AG08396 (cell line): Measurements from ENCODE around the gene EPHB4.
"Not testable (repeated sequence)": the region's sequence is repeated elsewhere in the genome, so short reads cannot be mapped to it uniquely, and the experiment has no call there.

Experiments
- DNase-seq: peaks from one replicate; pipeline ENCODE4 v3.0.0; 2012; ENCODE audit warnings: low spot score, mixed read lengths

The EPHB4 gene

GRCh38 chr7:100827330-100828226, at the start of gene EPHB4:
TSS of gene EPHB4 (minus strand) at chr7:100827523. CDS start at chr7:100827030, 493 bp downstream.
- peak; percentile 87 for DNase-seq

GRCh38 chr7:100875356-100875751, 48.0 kb upstream of the EPHB4 start:
- DNase-seq: no peak

GRCh38 chr7:100874577-100875355, 47.4 kb upstream of the EPHB4 start, which contains the start of gene SRRT:
TSS of gene SRRT (plus strand) at chr7:100875103. CDS start at chr7:100875591, 488 bp downstream.
- DNase-seq: peak; percentile 99

GRCh38 chr7:100874300-100874576, 46.9 kb upstream of the EPHB4 start:
- no peak for DNase-seq

- DNase-seq: no peak
Observed at GRCh38 chr7:100873599-100874299, 46.4 kb upstream of the EPHB4 start.

- no peak for DNase-seq
Observed at GRCh38 chr7:100867776-100868485, 40.6 kb upstream of the EPHB4 start.

GRCh38 chr7:100867040-100867775, 39.9 kb upstream of the EPHB4 start, which contains the start of gene TRIP6:
TSS of gene TRIP6 (plus strand) at chr7:100867387. CDS start at chr7:100867498, 111 bp downstream.
- peak; percentile 98 for DNase-seq

GRCh38 chr7:100866729-100867039, 39.4 kb upstream of the EPHB4 start:
- DNase-seq: no peak

GRCh38 chr7:100865938-100866728, 38.8 kb upstream of the EPHB4 start:
- no peak for DNase-seq

- DNase-seq: no peak
Observed at GRCh38 chr7:100865372-100865911, 38.1 kb upstream of the EPHB4 start.

- no peak for DNase-seq
Observed at GRCh38 chr7:100864263-100864845, 37.0 kb upstream of the EPHB4 start.

- DNase-seq: no peak
Observed at GRCh38 chr7:100863406-100863950, 36.2 kb upstream of the EPHB4 start.

GRCh38 chr7:100861616-100861985, 34.3 kb upstream of the EPHB4 start:
- DNase-seq: no peak

- DNase-seq: no peak
Observed at GRCh38 chr7:100860702-100861615, 33.6 kb upstream of the EPHB4 start.

- peak; percentile 2 for DNase-seq
Observed at GRCh38 chr7:100859856-100860255, 32.5 kb upstream of the EPHB4 start.

- peak; percentile 2 for DNase-seq
Observed at GRCh38 chr7:100856871-100857282, 29.6 kb upstream of the EPHB4 start.

- peak; percentile 0 for DNase-seq
Observed at GRCh38 chr7:100855515-100855914, 28.2 kb upstream of the EPHB4 start.

- DNase-seq: not testable (repeated sequence)
Observed at GRCh38 chr7:100854899-100855298, 27.6 kb upstream of the EPHB4 start.
